ENCODE results near the gene CLEC17A.

CLEC17A gene

DNA sequence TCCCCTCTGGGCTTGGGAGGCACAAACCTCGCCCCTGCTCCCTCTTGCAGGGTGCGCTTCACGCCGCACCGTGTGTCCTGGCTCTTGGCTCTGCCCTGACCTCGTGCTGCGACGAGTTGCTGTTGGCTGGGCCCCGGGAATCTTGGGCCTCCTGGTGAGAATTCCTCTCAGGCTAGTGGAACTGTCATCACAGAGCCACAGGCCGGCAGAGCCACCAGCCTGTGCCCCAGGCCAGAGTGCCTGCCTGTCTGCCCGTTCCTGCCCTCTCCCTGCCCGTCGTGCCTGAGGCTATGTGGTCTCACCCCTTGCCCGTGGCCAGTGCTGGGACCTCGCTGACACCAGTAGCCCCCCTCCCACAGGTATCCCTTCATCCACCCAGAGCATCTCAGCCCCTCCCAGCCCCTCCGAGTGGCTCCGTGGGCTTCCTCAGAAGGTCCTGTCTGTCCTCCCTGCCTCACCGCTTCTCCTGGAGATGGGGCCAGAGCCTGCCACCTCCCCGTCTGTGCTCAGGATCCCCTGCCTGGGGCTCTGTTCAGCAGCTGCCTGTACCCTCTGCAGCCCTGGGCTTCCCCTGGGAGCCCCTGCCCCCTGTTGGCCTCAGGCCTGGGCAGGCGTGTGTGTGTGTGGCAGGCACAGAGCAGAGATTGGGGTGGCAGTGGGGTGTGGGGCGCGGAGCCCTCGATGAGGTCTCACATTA lies 24.4 kb upstream of the CLEC17A start:
- in situ Hi-C loops (cut with HindIII; ENCODE audit: low sequenced_read_pairs), result no loop called here

DNA sequence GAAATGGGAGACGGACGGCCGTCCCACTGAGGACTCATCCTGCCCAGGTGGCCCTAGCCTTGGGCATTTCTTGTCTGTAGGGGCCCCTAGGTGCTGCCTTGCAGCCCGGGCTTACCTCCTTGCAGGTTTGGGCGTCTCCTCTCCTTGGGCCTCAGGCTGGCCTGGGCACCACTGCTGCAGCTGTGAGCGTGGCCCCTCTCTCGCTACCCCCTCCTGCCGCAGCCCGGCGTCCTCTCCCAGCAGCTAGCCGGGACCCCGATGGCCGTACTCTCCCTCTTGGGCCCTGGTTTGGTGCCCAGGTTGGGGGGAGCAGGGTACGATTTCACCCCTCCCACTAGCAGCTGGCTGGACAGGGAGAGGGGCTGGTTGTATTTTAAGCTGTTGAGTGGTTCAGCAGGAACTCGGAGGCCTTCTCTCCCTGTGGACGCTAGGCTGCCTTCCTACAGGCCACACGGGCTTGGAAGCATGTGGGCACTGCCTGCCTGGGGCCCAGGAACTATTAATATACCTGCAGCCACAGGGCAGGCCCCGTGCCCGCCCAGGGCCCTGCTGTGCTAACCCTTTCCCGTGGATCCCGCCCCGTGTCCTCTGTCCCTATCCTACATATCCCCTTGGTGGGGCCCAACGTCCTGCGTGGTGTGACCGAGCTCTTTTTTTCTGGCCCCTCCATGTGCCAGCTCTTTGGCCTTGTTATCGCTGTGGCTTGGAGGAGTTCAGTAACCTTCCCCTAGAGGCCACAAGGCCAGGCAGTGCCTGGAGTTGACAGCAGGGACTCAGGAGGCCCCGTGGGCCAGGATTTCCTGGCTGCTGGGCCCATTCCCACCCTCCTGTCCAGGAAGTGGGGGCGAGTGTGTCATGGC lies 22.7 kb upstream of the CLEC17A start:
- in situ Hi-C loops (cut with HindIII; ENCODE audit: low sequenced_read_pairs), result no loop called here

DNA sequence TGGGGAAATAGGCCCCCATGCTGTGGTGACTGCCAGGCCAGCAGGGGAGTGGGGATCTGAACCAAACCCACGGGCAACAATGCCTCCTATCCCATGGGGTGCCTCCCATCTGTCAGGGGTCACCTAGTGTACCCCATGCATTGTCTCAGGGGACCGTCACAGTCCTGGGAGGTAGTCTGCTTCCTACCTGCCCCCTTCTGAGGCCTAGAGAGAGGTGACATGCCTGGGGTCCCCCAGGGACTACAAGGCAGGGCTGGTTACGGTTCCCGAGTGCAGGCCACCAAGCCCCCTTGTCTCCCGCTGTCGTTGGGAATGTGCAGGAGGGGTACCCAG lies 22.1 kb upstream of the CLEC17A start:
- in situ Hi-C loops (cut with HindIII; ENCODE audit: low sequenced_read_pairs), result no loop called here

DNA sequence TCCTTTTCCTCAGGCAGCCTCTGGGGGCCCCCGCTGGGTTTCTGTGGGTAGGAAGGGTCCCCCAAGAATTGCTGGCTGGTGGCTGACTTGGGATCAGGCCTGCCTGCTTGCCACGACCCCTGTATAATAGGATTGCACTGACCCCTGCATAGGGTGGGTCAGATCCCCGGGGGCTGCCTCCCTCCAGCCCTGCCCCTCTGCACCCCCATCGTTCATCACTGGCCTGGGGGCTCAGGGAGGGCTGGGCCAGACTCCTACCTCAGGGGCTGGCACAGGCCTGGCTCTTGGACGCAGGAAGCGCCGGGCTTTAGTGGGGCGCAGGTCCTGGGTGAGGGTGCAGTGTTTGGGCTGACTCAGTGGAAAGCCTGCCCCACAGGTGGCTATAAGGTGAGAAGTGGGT lies 21.6 kb upstream of the CLEC17A start:
- in situ Hi-C loops (cut with HindIII; ENCODE audit: low sequenced_read_pairs), result no loop called here

DNA sequence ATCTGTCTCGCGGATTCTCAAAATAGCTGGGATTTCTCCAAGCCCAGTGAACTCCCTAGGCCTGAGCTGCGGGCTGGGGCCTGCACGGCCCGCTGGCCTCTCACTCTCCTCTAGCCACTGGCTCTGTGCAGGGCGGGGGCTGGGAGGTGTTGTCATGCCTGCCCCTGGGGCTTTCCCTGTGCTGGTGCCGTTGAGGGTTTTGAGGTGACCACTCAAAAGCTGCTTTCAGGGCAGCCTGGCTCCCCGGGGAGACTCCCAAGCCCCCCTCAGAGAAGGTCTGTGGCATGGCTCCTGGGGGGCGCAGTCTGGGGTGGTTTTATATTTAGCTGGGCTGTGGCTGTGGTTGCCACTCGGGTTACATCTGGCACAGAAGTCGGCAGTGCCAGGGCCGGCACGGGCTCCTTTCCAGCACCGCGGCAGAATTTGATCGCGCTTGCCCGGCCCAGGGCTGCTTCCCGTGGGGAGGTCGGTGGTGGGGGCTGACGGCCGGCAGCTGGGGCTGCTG lies 21.0 kb upstream of the CLEC17A start:
- in situ Hi-C loops (cut with HindIII; ENCODE audit: low sequenced_read_pairs), result no loop called here

DNA sequence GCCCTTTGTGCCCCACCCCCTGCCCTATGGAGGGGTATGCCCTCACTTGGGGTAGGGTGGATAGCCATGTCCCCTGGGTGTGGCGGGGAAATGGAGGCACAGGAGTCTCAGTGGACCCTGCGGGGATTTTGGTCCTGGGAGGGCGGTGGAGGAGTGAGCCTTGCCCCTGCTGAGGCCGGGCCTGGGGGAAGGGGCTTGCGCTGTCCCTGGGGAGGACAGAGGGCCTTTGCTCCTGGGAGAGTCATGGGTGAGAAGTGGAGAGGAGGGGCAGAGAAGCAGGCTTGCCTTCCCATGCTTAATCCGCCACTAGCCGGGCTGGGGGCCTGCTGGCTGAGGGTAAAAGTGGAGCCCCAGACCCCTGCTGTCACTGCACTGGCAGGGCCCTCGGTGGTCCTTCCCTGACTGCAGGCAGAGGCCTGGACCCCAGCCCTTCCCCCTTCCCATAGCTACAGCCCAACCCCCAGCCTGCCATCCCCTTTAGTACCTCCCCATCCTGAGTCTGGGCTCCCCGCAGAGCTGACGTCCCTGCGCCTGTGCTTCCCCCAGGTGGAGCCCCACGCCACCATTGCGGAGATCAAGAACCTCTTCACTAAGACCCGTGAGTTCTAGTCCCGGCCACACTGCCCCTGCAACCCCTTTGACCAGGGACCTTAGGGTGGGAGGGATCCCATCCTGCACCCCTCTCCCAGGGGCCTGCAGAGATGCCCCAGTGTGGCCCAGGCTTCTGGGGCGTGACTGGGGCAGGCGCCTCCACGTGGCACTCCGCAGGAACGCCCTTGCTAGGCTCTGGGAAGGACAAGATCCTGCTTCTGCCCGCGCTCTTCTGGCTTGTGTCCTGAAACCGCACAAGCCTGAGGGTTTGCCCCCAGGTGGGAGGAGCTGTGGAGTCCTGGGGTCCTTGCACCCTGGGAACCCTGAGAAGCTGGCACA lies 20.0 kb upstream of the CLEC17A start:
- in situ Hi-C loops (cut with HindIII; ENCODE audit: low sequenced_read_pairs), result no loop called here

DNA sequence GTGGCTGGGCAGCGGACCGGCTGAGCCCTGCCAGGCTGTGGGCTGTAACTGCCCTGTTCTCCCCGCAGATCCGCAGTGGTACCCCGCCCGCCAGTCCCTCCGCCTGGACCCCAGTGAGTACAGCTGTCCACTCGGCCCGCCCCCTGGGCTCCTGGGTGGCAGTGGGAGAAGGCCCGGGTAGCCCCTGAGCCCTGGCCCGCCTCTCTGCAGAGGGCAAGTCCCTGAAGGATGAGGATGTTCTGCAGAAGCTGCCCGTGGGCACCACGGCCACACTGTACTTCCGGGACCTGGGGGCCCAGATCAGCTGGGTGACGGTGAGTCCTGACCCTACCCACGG lies 19.3 kb upstream of the CLEC17A start:
- in situ Hi-C loops (cut with HindIII; ENCODE audit: low sequenced_read_pairs), result no loop called here

DNA sequence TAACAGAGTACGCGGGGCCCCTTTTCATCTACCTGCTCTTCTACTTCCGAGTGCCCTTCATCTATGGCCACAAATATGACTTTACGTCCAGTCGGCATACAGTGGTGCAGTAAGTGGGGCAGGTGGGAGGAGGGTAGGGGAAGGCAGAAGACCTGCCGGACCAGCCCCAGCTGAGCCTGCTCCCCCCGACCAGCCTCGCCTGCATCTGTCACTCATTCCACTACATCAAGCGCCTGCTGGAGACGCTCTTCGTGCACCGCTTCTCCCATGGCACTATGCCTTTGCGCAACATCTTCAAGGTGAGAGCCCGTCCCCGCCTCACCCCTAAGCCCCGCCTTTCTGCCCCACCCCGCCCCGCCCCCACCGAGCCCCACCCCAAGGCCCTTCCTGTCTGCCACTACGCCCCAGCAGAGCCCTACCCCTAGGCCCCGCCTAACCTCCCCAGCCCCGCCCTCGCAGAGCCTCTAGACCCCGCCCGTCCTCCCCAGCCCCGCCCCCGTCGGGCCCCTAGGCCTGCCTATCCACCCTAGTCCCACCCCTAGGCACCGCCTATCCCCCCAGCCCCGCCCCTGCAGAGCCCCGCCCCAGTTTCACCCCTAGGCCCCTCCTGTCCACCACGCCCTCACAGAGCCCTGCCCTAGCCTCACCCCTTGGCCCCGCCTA lies 18.8 kb upstream of the CLEC17A start:
- in situ Hi-C loops (cut with HindIII; ENCODE audit: low sequenced_read_pairs), result no loop called here

DNA sequence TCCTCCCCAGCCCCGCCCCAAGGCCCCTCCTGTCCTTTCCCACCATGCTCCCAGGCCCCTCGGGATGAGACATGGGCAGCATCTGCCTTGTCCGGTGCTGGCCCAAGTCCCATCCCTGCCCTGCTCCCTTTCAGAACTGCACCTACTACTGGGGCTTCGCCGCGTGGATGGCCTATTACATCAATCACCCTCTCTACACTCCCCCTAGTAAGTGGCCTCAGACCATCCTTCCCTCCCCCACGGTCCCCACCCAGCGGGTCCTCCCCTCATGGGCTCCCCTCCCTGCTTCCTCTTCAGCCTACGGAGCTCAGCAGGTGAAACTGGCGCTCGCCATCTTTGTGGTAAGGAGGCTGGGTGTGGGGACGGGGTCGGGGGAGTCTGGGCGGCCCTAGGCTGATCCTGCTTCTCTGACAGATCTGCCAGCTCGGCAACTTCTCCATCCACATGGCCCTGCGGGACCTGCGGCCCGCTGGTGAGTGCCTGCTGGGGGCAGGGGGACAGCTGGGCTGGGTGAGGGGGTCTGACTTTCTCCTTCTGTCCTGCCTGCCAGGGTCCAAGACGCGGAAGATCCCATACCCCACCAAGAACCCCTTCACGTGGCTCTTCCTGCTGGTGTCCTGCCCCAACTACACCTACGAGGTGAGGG lies 18.1 kb upstream of the CLEC17A start:
- in situ Hi-C loops (cut with HindIII; ENCODE audit: low sequenced_read_pairs), result loop anchor here (5.0 kb wide), 1 partner anchor 123 kb away; no protein-coding TSS in a partner anchor

DNA sequence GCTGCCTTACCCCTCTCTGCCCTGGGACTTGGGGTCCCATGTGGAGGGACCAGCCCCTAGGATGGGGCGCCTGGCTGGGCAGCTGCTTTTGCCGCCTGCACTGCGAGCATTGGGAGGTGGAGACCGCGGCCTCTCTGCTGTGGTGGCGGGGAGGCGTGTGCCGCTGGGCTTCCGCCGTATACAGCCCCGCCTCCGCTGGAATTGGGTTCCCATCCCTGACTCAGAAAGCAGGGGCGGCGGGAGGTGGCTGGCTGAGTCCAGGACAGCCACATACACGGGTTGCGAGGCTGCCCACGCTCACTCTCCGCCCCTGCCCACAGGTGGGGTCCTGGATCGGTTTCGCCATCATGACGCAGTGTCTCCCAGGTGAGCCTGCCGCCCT lies 17.6 kb upstream of the CLEC17A start:
- in situ Hi-C loops (cut with HindIII; ENCODE audit: low sequenced_read_pairs), result loop anchor here (5.0 kb wide), 1 partner anchor 122 kb away; no protein-coding TSS in a partner anchor

DNA sequence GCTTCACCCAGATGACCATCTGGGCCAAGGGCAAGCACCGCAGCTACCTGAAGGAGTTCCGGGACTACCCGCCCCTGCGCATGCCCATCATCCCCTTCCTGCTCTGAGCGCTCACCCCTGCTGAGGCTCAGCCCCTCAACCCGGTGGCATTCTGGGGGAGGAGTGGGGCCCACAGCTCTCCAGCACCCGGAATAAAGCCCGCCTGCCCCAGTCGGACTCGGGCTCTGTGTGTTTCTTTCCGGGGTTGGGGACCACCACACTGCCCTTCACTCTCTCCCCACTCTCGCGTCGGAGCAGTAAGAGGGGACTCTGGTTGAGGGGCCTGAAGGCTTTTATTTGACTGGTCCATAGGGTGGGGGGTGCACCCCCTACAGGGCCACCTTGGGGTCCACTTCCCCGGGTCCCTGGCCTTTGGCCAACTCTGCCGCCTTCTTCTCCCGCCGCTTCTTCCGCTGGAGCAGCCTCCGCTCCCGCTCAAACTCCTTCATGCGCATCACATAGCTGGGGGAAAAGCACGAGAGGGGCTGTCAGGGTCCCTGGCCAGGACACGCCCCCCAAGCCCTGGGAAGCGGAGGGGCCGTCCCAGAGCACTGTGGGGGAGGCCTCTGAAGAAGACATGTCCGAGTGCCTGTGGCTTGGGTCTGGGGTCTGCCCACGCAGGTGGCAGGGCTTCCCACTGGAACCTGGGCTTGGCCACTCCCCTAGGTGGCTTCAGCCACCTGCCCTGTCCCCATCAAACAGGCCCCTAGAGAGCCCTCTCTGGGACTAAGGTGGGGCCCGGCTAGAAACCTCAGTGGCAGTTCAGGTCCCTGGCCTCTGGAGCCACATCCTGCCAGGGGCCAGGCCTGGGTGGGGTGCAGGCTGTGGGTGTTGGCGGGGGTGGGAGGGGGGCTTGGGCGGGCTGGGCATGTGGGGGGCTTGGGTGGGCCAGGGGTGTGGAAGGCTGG lies 16.8 kb upstream of the CLEC17A start:
- in situ Hi-C loops (cut with HindIII; ENCODE audit: low sequenced_read_pairs), result loop anchor here (5.0 kb wide), 1 partner anchor 121 kb away; no protein-coding TSS in a partner anchor

DNA sequence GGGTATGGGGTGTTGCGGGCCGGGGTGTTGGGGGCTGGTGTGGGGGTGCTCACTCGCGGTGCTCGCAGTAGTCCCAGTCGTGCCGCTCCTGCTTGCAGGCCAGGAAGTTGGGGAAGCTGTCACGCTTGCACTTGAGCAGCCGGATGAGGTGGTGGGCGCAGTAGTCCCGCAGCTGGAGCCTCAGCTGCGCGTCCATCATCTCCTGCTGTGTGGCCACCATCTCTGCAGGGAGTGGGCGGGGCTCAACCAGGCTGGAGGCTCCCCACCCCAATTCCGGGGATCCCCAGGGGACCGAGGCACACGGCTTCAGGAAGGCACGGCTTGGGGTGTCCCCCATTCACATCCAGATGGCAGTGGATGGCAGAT lies 16.2 kb upstream of the CLEC17A start:
- in situ Hi-C loops (cut with HindIII; ENCODE audit: low sequenced_read_pairs), result loop anchor here (5.0 kb wide), 1 partner anchor 121 kb away; no protein-coding TSS in a partner anchor

DNA sequence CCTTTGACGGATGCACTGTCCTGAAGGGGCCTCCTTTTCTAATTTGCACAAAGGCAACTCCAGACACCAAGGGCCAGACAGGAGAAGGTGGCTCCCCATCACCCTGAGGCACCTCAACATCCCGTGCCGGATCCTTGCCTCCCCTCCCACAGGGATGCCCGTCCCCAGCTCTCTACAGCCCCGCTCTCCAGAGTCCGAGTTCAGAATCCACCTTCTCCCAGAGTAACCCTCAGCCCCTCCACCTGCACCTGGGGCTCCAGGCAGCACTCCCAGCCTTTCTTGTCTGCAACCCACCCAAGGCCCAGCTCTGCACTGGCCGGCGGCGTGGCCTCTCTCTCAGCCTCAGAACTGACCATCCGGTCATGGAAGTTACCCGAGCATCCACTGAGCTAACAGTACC lies 15.8 kb upstream of the CLEC17A start:
- in situ Hi-C loops (cut with HindIII; ENCODE audit: low sequenced_read_pairs), result loop anchor here (5.0 kb wide), 1 partner anchor 120 kb away; no protein-coding TSS in a partner anchor

DNA sequence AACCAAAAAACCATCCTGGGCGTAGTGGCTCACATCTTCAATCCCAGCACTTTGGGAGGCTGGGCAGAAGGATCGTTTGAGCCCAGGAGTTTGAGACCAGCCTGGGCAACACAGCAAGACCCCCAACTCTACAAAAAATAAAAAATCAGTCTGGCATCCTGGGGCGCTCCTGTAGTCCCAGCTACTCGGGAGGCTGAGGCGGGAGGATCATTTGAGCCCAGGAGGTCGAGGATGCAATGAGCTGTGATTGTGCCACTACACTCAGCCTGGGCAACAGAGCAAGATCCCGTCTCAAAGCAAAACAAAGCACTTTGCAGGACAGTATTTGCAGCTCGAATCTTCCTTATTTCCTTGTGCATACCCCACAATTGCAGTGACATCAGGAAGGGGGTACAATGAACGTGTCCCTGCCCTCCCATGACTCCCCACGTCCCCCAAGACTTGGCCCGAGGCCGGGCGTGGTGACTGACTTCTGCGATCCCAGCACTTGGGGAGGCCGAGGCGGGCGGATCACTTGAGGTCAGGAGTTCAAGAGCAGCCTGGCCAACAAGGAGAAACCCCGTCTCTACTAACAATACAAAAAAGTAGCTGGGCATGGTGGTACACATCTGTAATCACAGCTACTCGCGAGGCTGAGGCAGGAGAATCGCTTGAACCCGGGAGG lies 11.9 kb upstream of the CLEC17A start:
- in situ Hi-C loops (cut with HindIII; ENCODE audit: low sequenced_read_pairs), result no loop called here

DNA sequence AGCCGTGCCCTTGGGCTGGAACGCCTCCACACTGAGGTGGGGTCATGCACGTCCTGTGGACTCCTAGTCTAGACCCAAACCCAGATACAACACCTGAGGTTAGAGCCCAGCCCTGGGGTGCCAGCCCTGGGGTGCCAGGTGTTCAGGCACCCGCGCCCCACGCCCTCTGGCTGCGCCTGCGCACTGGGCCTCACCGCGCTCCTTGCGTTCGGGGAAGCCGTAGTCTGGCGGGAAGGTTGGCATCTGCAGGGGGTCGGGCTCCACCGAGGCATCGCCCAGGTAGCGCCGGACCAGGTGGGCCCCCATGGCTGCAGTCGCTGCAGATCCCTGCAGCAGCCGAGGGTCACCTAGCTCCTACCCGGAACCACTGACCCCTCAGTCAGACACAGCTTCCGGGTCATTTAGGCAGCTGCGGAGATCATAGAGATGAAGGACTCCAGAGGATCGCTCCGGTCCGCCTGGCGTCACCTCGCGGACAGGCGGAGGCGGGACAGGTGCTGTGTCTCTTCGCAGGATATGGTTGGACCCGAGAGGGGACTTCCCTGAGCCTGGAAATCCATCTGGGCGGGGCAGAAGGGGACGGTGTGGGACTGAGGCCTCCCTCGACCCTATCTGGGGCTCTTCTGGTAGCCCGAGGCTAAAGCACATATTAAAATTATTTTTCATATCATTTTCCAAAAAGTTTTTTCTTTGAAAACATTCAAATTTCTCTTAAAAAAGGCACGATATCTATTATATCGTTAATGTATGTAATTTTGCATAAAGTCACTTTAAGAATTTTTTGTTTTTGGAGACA lies 11.0 kb upstream of the CLEC17A start, which contains the start of gene NDUFB7:
Gene NDUFB7, minus strand, starts transcription at position 372 of the 796 bp plus-strand sequence. Its CDS starts 66 bp downstream, at position 306.
- in situ Hi-C loops (cut with HindIII; ENCODE audit: low sequenced_read_pairs), result no loop called here

DNA sequence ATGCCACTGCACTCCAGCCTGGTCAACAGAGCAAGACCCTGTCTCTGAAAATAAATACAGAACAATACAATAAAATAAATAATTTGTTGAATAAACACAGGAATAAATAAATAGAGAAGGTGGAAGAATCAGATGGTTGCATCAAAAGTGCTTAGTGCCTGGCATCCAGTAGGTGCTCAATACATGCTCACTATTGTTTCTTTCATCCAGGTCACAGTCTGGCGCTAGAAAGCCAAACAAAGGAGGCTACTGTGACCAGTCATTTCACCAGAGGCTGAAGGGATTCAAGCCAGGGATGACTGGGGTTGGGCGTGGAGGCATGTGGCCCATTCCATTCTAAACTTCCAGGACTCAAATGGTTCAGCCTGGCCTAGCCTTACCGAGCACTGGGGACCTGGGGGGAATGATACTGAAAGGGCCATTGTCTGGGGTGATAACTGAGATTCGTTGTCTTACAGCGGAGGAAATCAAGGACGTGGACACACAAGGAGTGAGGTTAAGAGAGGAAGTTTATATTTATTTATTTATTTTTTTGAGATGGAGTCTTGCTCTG lies 7.4 kb upstream of the CLEC17A start:
- in situ Hi-C loops (cut with HindIII; ENCODE audit: low sequenced_read_pairs), result no loop called here

DNA sequence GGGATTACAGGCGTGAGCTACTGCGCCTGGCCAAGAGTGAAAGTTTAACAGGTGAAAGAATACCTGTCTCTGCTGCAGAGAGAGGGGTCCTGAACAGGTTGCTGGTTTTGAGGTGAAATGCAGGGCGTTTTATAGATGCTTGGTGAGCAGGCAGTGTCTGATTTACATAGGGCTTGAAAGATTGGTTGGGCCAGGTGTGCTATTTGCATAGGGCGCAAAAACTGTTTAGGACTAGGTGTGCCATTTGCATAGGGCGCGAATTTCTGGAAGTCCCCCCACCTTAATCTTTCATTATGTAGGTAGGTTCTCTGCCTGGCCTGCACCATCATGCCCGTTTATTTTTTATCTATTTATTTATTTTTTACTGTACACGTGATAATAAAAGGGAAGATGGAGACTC lies 6.5 kb upstream of the CLEC17A start:
- in situ Hi-C loops (cut with HindIII; ENCODE audit: low sequenced_read_pairs), result no loop called here
